Activated CD8-positive, alpha-beta memory T cell treated with anti-CD3 and anti-CD28 coated beads for 48 hours (primary cell): ENCODE results near the gene FMNL3.
"Not testable (repeated sequence)": the region's sequence is repeated elsewhere in the genome, so short reads cannot be mapped to it uniquely, and the experiment has no call there.

Experiments used
- DNase-seq, 3 experiments: peaks; one replicate each; pipeline ENCODE4 v3.0.0-alpha.2; 2020; ENCODE audit warnings: low read depth in 2 of 3, low spot score in 2 of 3

Gene FMNL3

GRCh38 chr12:49717800-49718199 lies 10.6 kb upstream of the FMNL3 start:
- not testable (repeated sequence) for DNase-seq

- DNase-seq: no peak
Observed at GRCh38 chr12:49716553-49716952, 9.3 kb upstream of the FMNL3 start.

GRCh38 chr12:49713952-49714351 lies 6.7 kb upstream of the FMNL3 start:
- DNase-seq: not testable (repeated sequence)

GRCh38 chr12:49708851-49709250 lies 1.6 kb upstream of the FMNL3 start:
- DNase-seq: no peak

GRCh38 chr12:49707812-49708147 lies 575 bp upstream of the FMNL3 start:
- no peak for DNase-seq

GRCh38 chr12:49706351-49707127 lies 666 bp downstream of the FMNL3 start:
- no peak for DNase-seq

- DNase-seq: no peak
Observed at GRCh38 chr12:49705479-49706134, 1.6 kb downstream of the FMNL3 start.

GRCh38 chr12:49703647-49704137 lies 3.5 kb downstream of the FMNL3 start:
- no peak for DNase-seq

GRCh38 chr12:49702676-49703215 lies 4.5 kb downstream of the FMNL3 start:
- no peak for DNase-seq

- DNase-seq: no peak
Observed at GRCh38 chr12:49702009-49702408, 5.2 kb downstream of the FMNL3 start.

- no peak for DNase-seq
Observed at GRCh38 chr12:49698619-49699545, 8.3 kb downstream of the FMNL3 start.

GRCh38 chr12:49697808-49698207 lies 9.4 kb downstream of the FMNL3 start:
- no peak for DNase-seq

GRCh38 chr12:49696723-49697122 lies 10.5 kb downstream of the FMNL3 start:
- DNase-seq: no peak

GRCh38 chr12:49693931-49694444 lies 13.2 kb downstream of the FMNL3 start:
- DNase-seq: no peak

GRCh38 chr12:49692851-49693250 lies 14.4 kb downstream of the FMNL3 start:
- DNase-seq: no peak

GRCh38 chr12:49689785-49690184 lies 17.4 kb downstream of the FMNL3 start:
- no peak for DNase-seq

- DNase-seq: no peak
Observed at GRCh38 chr12:49689237-49689636, 18.0 kb downstream of the FMNL3 start.

GRCh38 chr12:49687941-49688340 lies 19.3 kb downstream of the FMNL3 start:
- DNase-seq: no peak

GRCh38 chr12:49684310-49684854 lies 22.8 kb downstream of the FMNL3 start:
- DNase-seq: no peak

GRCh38 chr12:49683599-49684309 lies 23.5 kb downstream of the FMNL3 start:
- DNase-seq: no peak
